AG04450 (cell line): Measurements from ENCODE around the gene NSD2. TPM values are rescaled to one million over a fixed set of nuclear protein-coding genes. Genes with fewer than 3 reads are reported as not detected.

ENCODE experiments used
- CTCF ChIA-PET: fragments of 300-600, 350-600 bp; formaldehyde crosslinking; extraction: SDS; loops from one replicate; lab custom pipeline; 2022; ENCODE audit warnings: antibody characterized with exemption, inconsistent platforms; lab: Charles Lee
- POLR2A ChIA-PET: fragments of 350-600 bp; formaldehyde crosslinking; extraction: SDS; loops from one replicate; lab custom pipeline; 2021; ENCODE audit warnings: antibody characterized with exemption, inconsistent platforms; lab: Yijun Ruan, JAX
- DNase-seq: peaks from one replicate; pipeline ENCODE4 v3.0.0-alpha.2; 2011; ENCODE audit warnings: low read depth, low spot score
- H3K27ac ChIP-seq: one replicate; pipeline ENCODE4 v1.5.1; 2012; ENCODE audit warnings: low read depth, low read length, control low read depth
- H3K27me3 ChIP-seq: one replicate; pipeline ENCODE4 v1.6.0; 2012; ENCODE audit warnings: low read length; ENCODE audit not compliant: control insufficient read depth, insufficient read depth
- H3K4me3 ChIP-seq: 2 replicates; pipeline ENCODE4 v1.5.1; 2011; ENCODE audit warnings: mild to moderate bottlenecking, low read depth, low read length, control low read depth
- H3K9me3 ChIP-seq: 2 replicates; pipeline ENCODE4 v1.5.1; 2012; ENCODE audit warnings: low read length; ENCODE audit not compliant: control insufficient read depth, insufficient read depth
- polyA plus RNA-seq: library from polyadenylated mRNA; depleted of rRNA; stranded (reverse); fragments of >200 nt; gene quantifications from 2 replicates; pipeline ENCODE4 v1.2.3, GENCODE V29; 2011
- TF ChIP-seq, protein P1 (sequence below): IDR thresholded peaks from 2 replicates; pipeline ENCODE4 v1.5.1; 2011; ENCODE audit warnings: low read depth, low read length, control low read depth, inconsistent platforms

The NSD2 gene
- polyA plus RNA-seq, 1 experiment: 26.4 TPM

GRCh38 chr4:1990348-1990645 lies 119.1 kb downstream of the NSD2 start:
- DNase-seq: no peak
- POLR2A ChIA-PET: no interaction called here

GRCh38 chr4:1990676-1991075 lies 119.5 kb downstream of the NSD2 start:
- Histone ChIP-seq H3K27ac (no peak overlapping the region), H3K27me3 (no peaks in the 10 kb centered on the region), H3K4me3 (no peak overlapping the region), H3K9me3 (no peaks in the 10 kb centered on the region; the same call in 1 of the 2 replicates)
- ChIA-PET CTCF (no interaction called here), POLR2A (no interaction called here)
- no peak for DNase-seq
- TF ChIP-seq, protein P1, sequence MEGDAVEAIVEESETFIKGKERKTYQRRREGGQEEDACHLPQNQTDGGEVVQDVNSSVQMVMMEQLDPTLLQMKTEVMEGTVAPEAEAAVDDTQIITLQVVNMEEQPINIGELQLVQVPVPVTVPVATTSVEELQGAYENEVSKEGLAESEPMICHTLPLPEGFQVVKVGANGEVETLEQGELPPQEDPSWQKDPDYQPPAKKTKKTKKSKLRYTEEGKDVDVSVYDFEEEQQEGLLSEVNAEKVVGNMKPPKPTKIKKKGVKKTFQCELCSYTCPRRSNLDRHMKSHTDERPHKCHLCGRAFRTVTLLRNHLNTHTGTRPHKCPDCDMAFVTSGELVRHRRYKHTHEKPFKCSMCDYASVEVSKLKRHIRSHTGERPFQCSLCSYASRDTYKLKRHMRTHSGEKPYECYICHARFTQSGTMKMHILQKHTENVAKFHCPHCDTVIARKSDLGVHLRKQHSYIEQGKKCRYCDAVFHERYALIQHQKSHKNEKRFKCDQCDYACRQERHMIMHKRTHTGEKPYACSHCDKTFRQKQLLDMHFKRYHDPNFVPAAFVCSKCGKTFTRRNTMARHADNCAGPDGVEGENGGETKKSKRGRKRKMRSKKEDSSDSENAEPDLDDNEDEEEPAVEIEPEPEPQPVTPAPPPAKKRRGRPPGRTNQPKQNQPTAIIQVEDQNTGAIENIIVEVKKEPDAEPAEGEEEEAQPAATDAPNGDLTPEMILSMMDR: no peak

More at GRCh38 chr4:1990348-1990645, 119.1 kb downstream of the NSD2 start:
- Histone ChIP-seq H3K27me3 (no peaks in the 10 kb centered on the region), H3K4me3 (no peak overlapping the region), H3K9me3 (no peaks in the 10 kb centered on the region; the same call in 1 of the 2 replicates), H3K27ac (no peak overlapping the region)
- CTCF ChIA-PET: no interaction called here
- TF ChIP-seq, protein P1: no peak

- Histone ChIP-seq H3K27me3 (no peaks in the 10 kb centered on the region), H3K27ac (no peak overlapping the region), H3K9me3 (no peaks in the 10 kb centered on the region; the same call in 1 of the 2 replicates), H3K4me3 (no peak overlapping the region)
- DNase-seq: no peak
- ChIA-PET POLR2A (no interaction called here), CTCF (no interaction called here)
- TF ChIP-seq, protein P1: no peak
These were observed 119.9 kb downstream of the NSD2 start for GRCh38 chr4:1991087-1991486.

DNA sequence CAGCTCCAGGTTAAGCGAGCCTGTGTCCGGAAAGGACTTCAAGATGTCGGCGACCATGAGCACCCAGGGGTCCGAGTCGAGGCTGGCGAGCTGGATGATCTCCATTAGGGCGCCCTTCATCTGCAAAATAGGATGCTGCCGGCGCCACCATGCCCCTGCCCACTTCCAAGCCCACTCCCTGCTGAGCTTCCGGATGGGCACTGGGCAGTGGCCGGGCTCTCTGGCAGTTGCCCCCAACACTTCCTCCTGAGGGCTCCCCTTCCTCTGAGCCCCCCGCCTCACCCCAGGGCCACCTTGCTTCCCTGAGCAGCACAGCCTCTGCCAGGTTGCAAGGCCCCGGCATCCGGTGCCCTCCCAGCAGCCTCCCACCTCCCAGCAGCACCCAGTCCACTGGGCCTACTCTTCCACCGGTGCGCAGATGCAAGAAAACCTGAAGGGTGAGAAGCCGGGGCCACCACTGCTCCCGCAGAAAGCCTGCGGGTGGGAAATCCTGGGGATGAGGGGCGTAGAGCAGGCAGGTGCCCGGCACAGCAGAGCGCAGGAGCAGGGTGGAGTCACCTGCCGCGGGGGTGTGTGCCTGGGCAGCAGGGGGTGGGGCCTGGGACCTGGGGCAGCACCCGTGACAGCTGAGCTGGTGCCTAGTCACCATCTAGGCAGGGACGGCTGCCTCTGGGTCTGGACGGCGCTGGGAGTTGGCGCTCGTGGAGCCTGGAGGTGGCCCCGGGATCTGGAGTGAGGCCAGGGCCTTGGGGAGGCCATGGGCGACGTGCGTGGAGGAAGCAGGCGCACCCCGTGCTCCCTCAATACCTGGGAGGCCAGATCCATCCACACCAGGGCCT lies 120.6 kb downstream of the NSD2 start:
- peaks cover 3% of the 10 kb centered on the region for H3K9me3 ChIP-seq
- no peak overlapping the region for H3K27ac ChIP-seq
- CTCF ChIA-PET: no interaction called here
- no peak overlapping the region for H3K4me3 ChIP-seq
- POLR2A ChIA-PET: no interaction called here
- no peak for DNase-seq
- TF ChIP-seq, protein P1: no peak
- no peaks in the 10 kb centered on the region for H3K27me3 ChIP-seq

GRCh38 chr4:1992468-1993168 lies 121.4 kb downstream of the NSD2 start:
- POLR2A ChIA-PET: no interaction called here
- no peak overlapping the region for H3K27ac ChIP-seq
- DNase-seq: no peak
- peaks cover 6% of the 10 kb centered on the region for H3K9me3 ChIP-seq
- H3K27me3 ChIP-seq: no peaks in the 10 kb centered on the region
- H3K4me3 ChIP-seq: no peak overlapping the region
- TF ChIP-seq, protein P1: no peak
- CTCF ChIA-PET: no interaction called here
